Natural killer cell (primary cell): ENCODE results near the gene ACTL7A. TPM values are rescaled to one million over a fixed set of nuclear protein-coding genes. Genes with fewer than 3 reads are reported as not detected.

ENCODE experiments used
- ATAC-seq, 3 donors: fragments of 150-1000 bp in 2 of 3; fragments of 200-7000 bp in 1 of 3; cut with Tn5 transposase; 1 replicate in 1 of 3; 2 replicates in 2 of 3; pipeline ENCODE4 v1.10.0; 2021; ENCODE audit warnings: mild to moderate bottlenecking in 2 of 3, moderate library complexity in 2 of 3
- DNase-seq, 2 donors: peaks; one replicate each; pipeline versions ENCODE4 v3.0.0 to v3.0.0-alpha.2; 2013 to 2021; ENCODE audit warnings: mixed read lengths in 1 of 2
- H3K27ac ChIP-seq: one replicate; pipeline ENCODE4 v1.5.1; 2013; ENCODE audit warnings: mild to moderate bottlenecking, low read length
- H3K27me3 ChIP-seq: one replicate; pipeline ENCODE4 v1.6.1; 2013; ENCODE audit warnings: low read length; ENCODE audit not compliant: control insufficient read depth, insufficient read depth
- H3K36me3 ChIP-seq: one replicate; pipeline ENCODE4 v1.6.1; 2013; ENCODE audit warnings: low read length; ENCODE audit not compliant: control insufficient read depth, insufficient read depth
- H3K4me1 ChIP-seq: one replicate; pipeline ENCODE4 v1.6.1; 2013; ENCODE audit warnings: low read length; ENCODE audit not compliant: control insufficient read depth, insufficient read depth
- H3K4me3 ChIP-seq: one replicate; pipeline ENCODE4 v1.5.1; 2013; ENCODE audit warnings: low read length
- H3K9me3 ChIP-seq: one replicate; pipeline ENCODE4 v1.6.1; 2013; ENCODE audit warnings: low read length; ENCODE audit not compliant: control insufficient read depth, insufficient read depth
- H3K27ac Mint-ChIP-seq, 2 donors: one replicate each; pipeline ENCODE4 v1.8.0; 2022; ENCODE audit warnings: mild to moderate bottlenecking in 2 of 2, mixed read lengths in 2 of 2, moderate library complexity in 1 of 2
- H3K27me3 Mint-ChIP-seq, 2 donors: one replicate each; pipeline ENCODE4 v1.8.0; 2022; ENCODE audit warnings: low read depth in 2 of 2, mixed read lengths in 2 of 2
- H3K36me3 Mint-ChIP-seq: one replicate; pipeline ENCODE4 v1.8.0; 2022; ENCODE audit warnings: mixed read lengths
- H3K4me1 Mint-ChIP-seq, 2 donors: one replicate each; pipeline ENCODE4 v1.8.0; 2022; ENCODE audit warnings: mixed read lengths in 2 of 2
- H3K4me3 Mint-ChIP-seq: one replicate; pipeline ENCODE4 v1.8.0; 2022; ENCODE audit warnings: mild to moderate bottlenecking, moderate library complexity, mixed read lengths
- H3K9me3 Mint-ChIP-seq, 2 donors: one replicate each; pipeline ENCODE4 v1.8.0; 2022; ENCODE audit warnings: mixed read lengths in 2 of 2
- CTCF ChIP-seq: fragments of 200-600 bp; IDR thresholded peaks from one replicate; pipeline ENCODE4 v1.8.0; 2022; ENCODE audit warnings: antibody characterized with exemption
- WGBS: methylation state at CpG from one replicate; pipeline ENCODE4 v1.1.7; 2013; ENCODE audit warnings: missing lambda C conversion rate; ENCODE audit not compliant: insufficient coverage; 5-methylcytosine and 5-hydroxymethylcytosine counted together
- intact Hi-C: fragments of 100-400 bp; cut with micrococcal nuclease; formaldehyde crosslinking; loops from one replicate; pipeline ENCODE4 v1.14.2; 2022
- total RNA-seq, 4 donors: library from RNA; stranded (reverse); fragments of 120-200 nt in 1 of 4; gene quantifications; one replicate each; pipeline versions ENCODE4 v1.2.3 to v1.2.4, GENCODE V29; 2013 to 2022

The ACTL7A gene
- total RNA-seq, 3 donors from 2014 or later (not counting 1 experiment from before 2014, with no cell fraction given) = not detected

GRCh38 chr9:108880738-108881316, 18.8 kb downstream of the ACTL7A start:
- Mint-ChIP-seq H3K4me1 (peaks cover 0 to 7% of the 10 kb centered on the region in 2 donors), H3K4me3 (no peak overlapping the region), H3K27me3 (no peaks in the 10 kb centered on the region), H3K36me3 (peaks cover 32% of the 10 kb centered on the region), H3K27ac (no peak overlapping the region), H3K9me3 (no peaks in the 10 kb centered on the region)
- Histone ChIP-seq H3K4me3 (no peak overlapping the region), H3K27me3 (no peaks in the 10 kb centered on the region), H3K27ac (no peak overlapping the region), H3K36me3 (peaks cover 61% of the 10 kb centered on the region), H3K4me1 (no peaks in the 10 kb centered on the region), H3K9me3 (no peaks in the 10 kb centered on the region)
- intact Hi-C loops = no loop called here
- DNase-seq (no peak), ATAC-seq (no peak)
- no peak for TF ChIP-seq CTCF
- WGBS = 81% methylated on average over 3 of the region's 3 CpGs

DNA sequence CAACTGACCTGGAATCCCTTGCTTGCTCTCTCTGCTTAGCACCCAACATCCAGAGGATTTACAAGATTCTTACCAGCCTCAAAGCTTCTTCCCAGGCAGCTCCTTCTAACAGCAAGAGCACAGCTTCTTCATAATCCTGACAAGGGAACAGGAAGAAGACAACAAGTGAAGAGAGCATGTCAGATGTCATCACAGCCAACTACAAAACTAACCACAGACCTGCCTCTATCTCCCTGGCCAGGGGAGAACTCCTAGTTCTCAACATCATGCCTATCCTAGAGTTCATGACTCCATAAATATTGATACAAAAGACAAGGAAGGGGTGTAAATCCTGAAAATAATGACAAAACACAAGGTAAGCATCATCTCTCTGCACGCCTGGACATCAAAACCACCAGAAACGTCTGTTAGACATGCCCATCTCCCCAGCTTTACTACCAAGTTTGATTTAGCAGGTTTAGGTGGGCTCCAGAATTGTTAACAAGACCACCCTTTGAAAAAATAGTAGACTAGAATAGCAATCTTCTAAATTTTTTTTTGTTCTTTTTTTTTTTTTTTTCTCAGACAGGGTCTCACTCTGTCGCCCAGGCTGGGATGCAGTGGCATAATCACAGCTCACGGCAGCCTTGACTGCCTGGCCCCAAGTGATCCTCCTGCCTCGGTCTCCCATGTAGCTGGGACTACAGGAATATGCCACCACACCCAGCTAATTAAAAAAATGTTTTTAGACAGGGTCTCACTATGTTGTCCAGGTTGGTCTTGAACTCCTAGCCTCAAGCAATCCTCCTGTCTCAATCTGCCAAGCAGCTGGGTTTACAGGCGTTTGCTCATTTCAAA, 20.2 kb downstream of the ACTL7A start:
- peaks cover 56% of the 10 kb centered on the region for H3K36me3 ChIP-seq
- Mint-ChIP-seq H3K4me1 (peaks cover 0 to 13% of the 10 kb centered on the region in 2 donors), H3K4me3 (no peak overlapping the region), H3K36me3 (peaks cover 26% of the 10 kb centered on the region), H3K27me3 (no peaks in the 10 kb centered on the region), H3K27ac (no peak overlapping the region), H3K9me3 (no peaks in the 10 kb centered on the region)
- H3K27me3 ChIP-seq = no peaks in the 10 kb centered on the region
- ATAC-seq (no peak), DNase-seq (no peak)
- no peak for TF ChIP-seq CTCF
- no peaks in the 10 kb centered on the region for H3K9me3 ChIP-seq
- intact Hi-C loops = no loop called here
- H3K4me3 ChIP-seq = no peak overlapping the region
- H3K4me1 ChIP-seq = no peaks in the 10 kb centered on the region
- H3K27ac ChIP-seq = no peak overlapping the region
- 100% methylated on average over 5 of the region's 6 CpGs for WGBS

DNA sequence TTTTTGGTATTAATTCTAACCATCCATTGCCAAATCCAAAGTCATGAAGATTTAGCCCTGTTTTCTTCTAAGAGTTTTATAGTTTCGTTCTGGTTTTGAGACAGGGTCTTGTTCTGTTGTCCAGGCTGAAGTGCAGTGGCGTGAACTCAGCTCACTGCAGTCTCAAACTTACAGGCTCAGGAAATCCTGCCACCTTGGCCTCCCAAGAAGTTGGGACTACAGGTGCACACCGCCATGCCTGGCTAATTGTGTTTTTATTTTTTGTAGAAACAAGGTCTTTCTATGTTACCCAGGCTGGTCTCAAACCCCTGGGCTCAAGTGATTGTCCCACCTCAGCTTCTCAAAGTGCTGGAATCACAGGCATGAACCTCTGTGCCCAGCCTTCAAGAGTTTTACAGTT, 21.0 kb downstream of the ACTL7A start:
- no peak overlapping the region for H3K27ac Mint-ChIP-seq
- Histone ChIP-seq H3K9me3 (no peaks in the 10 kb centered on the region), H3K36me3 (peaks cover 55% of the 10 kb centered on the region), H3K27ac (no peak overlapping the region), H3K27me3 (no peaks in the 10 kb centered on the region), H3K4me3 (no peak overlapping the region), H3K4me1 (no peaks in the 10 kb centered on the region)
- no peaks in the 10 kb centered on the region for H3K9me3 Mint-ChIP-seq
- peaks cover 18% of the 10 kb centered on the region for H3K36me3 Mint-ChIP-seq
- no peaks in the 10 kb centered on the region for H3K27me3 Mint-ChIP-seq
- no peak overlapping the region for H3K4me3 Mint-ChIP-seq
- intact Hi-C loops = no loop called here
- no peak for DNase-seq
- peaks cover 0 to 13% of the 10 kb centered on the region in 2 donors for H3K4me1 Mint-ChIP-seq
- 97% methylated on average over 3 of the region's 3 CpGs for WGBS
- no peak for ATAC-seq
- no peak for TF ChIP-seq CTCF
